NCI-H2171 (cell line): ENCODE measurements around the gene ZNF140.

Experiments
- DNase-seq: peaks from one replicate; lab custom pipeline; 2025; lab: John Stamatoyannopoulos, UW

ZNF140 gene

GRCh38 chr12:133130038-133130807 is 49.5 kb downstream of the ZNF140 start, which contains the start of the genes ZNF10 and ZNF891:
ZNF10 (plus strand) TSS chr12:133130627; CDS start chr12:133144493, 13,866 bp downstream.
ZNF891 (minus strand) TSS chr12:133130274; CDS start chr12:133121918, 8,356 bp downstream.
- DNase-seq: peak; percentile 96

- DNase-seq: no peak
Measured at GRCh38 chr12:133130808-133131128, 50.0 kb downstream of the ZNF140 start.

GRCh38 chr12:133135747-133136146 is 55.0 kb downstream of the ZNF140 start:
- DNase-seq: no peak

- no peak for DNase-seq
Measured at GRCh38 chr12:133145981-133146380, 65.3 kb downstream of the ZNF140 start.

GRCh38 chr12:133156125-133156690 is 75.5 kb downstream of the ZNF140 start:
- DNase-seq: no peak
